ENCODE results near the gene HSPB6. TPM values are rescaled to one million over a fixed set of nuclear protein-coding genes. Genes with fewer than 3 reads are reported as not detected.
"Not testable (repeated sequence)": the region's sequence is repeated elsewhere in the genome, so short reads cannot be mapped to it uniquely, and the experiment has no call there.

The HSPB6 gene
- total RNA-seq, 1 donor from 2014 or later = not detected

GRCh38 chr19:35727053-35727955 is 29.5 kb downstream of the HSPB6 start:
- no peak for DNase-seq (ENCODE audit: low spot score)
- no peak overlapping the region for H3K27ac Mint-ChIP-seq (ENCODE audit: unreplicated experiment)
- no peak for TF ChIP-seq CTCF (IDR thresholded peaks at IDR 0.05; ENCODE audit: unreplicated experiment)
- H3K36me3 Mint-ChIP-seq (ENCODE audit: low read depth, unreplicated experiment) = peaks cover 77% of the 10 kb centered on the region
- H3K4me1 Mint-ChIP-seq (ENCODE audit: unreplicated experiment) = no peaks in the 10 kb centered on the region
- no peak overlapping the region for H3K4me3 Mint-ChIP-seq (ENCODE audit: unreplicated experiment)
- H3K27me3 Mint-ChIP-seq (ENCODE audit: unreplicated experiment) = peaks cover 11% of the 10 kb centered on the region
- no peaks in the 10 kb centered on the region for H3K9me3 Mint-ChIP-seq (ENCODE audit: unreplicated experiment)

GRCh38 chr19:35725216-35725861 is 31.5 kb downstream of the HSPB6 start:
- no peaks in the 10 kb centered on the region for H3K9me3 Mint-ChIP-seq (ENCODE audit: unreplicated experiment)
- H3K4me1 Mint-ChIP-seq (ENCODE audit: unreplicated experiment) = no peaks in the 10 kb centered on the region
- no peak overlapping the region for H3K27ac Mint-ChIP-seq (ENCODE audit: unreplicated experiment)
- no peak overlapping the region for H3K4me3 Mint-ChIP-seq (ENCODE audit: unreplicated experiment)
- DNase-seq (ENCODE audit: low spot score) = no peak
- TF ChIP-seq CTCF (IDR thresholded peaks at IDR 0.05; ENCODE audit: unreplicated experiment) = no peak
- H3K36me3 Mint-ChIP-seq (ENCODE audit: low read depth, unreplicated experiment) = peaks cover 64% of the 10 kb centered on the region
- peaks cover 10% of the 10 kb centered on the region for H3K27me3 Mint-ChIP-seq (ENCODE audit: unreplicated experiment)

GRCh38 chr19:35724560-35724959 is 32.3 kb downstream of the HSPB6 start:
- Mint-ChIP-seq H3K9me3 (ENCODE audit: unreplicated experiment) (no peaks in the 10 kb centered on the region), H3K27ac (ENCODE audit: unreplicated experiment) (no peak overlapping the region), H3K4me3 (ENCODE audit: unreplicated experiment) (peak overlapping the region; percentile 39), H3K36me3 (ENCODE audit: low read depth, unreplicated experiment) (peaks cover 60% of the 10 kb centered on the region), H3K4me1 (ENCODE audit: unreplicated experiment) (peaks cover under 1% of the 10 kb centered on the region), H3K27me3 (ENCODE audit: unreplicated experiment) (peaks cover 13% of the 10 kb centered on the region)
- TF ChIP-seq CTCF (IDR thresholded peaks at IDR 0.05; ENCODE audit: unreplicated experiment) = no peak
- no peak for DNase-seq (ENCODE audit: low spot score)

GRCh38 chr19:35724132-35724531 is 32.7 kb downstream of the HSPB6 start:
- Mint-ChIP-seq H3K27me3 (ENCODE audit: unreplicated experiment) (peaks cover 13% of the 10 kb centered on the region), H3K36me3 (ENCODE audit: low read depth, unreplicated experiment) (peaks cover 55% of the 10 kb centered on the region), H3K4me3 (ENCODE audit: unreplicated experiment) (peak overlapping the region; percentile 59)
- not testable (repeated sequence) for DNase-seq (ENCODE audit: low spot score); H3K27ac Mint-ChIP-seq (ENCODE audit: unreplicated experiment); H3K9me3 Mint-ChIP-seq (ENCODE audit: unreplicated experiment); H3K4me1 Mint-ChIP-seq (ENCODE audit: unreplicated experiment)

- no peaks in the 10 kb centered on the region for H3K9me3 Mint-ChIP-seq (ENCODE audit: unreplicated experiment)
- peak overlapping the region; percentile 52 for H3K27ac Mint-ChIP-seq (ENCODE audit: unreplicated experiment)
- peaks cover 13% of the 10 kb centered on the region for H3K27me3 Mint-ChIP-seq (ENCODE audit: unreplicated experiment)
- H3K4me3 Mint-ChIP-seq (ENCODE audit: unreplicated experiment) = peak overlapping the region; percentile 69
- peaks cover 53% of the 10 kb centered on the region for H3K36me3 Mint-ChIP-seq (ENCODE audit: low read depth, unreplicated experiment)
- peaks cover 9% of the 10 kb centered on the region for H3K4me1 Mint-ChIP-seq (ENCODE audit: unreplicated experiment)
- TF ChIP-seq CTCF (IDR thresholded peaks at IDR 0.05; ENCODE audit: unreplicated experiment) = no peak
- no peak for DNase-seq (ENCODE audit: low spot score)
Measured at GRCh38 chr19:35723671-35724070, 33.2 kb downstream of the HSPB6 start.

All from endothelial cell (in vitro differentiated cells).